ENCODE results near the gene KCNH4.

GRCh38 chr17:42225646-42226045, 44.7 kb upstream of the KCNH4 start:
- TF ChIP-seq CTCF (IDR thresholded peaks at IDR 0.05; ENCODE audit: low read depth, low read length, poor library complexity, severe bottlenecking) (no peak), EZH2phosphoT487 (IDR thresholded peaks at IDR 0.05; ENCODE audit: borderline replicate concordance, low read length) (no peak)

Measured in DOHH2 (cell line).